Inferior parietal cortex (tissue), 1 donor: ENCODE data around the gene MN1.

Experiments
- DNase-seq: peaks from one replicate; pipeline ENCODE4 v3.0.0-alpha.2; 2016; ENCODE audit errors: extremely low spot score

Gene MN1

DNA sequence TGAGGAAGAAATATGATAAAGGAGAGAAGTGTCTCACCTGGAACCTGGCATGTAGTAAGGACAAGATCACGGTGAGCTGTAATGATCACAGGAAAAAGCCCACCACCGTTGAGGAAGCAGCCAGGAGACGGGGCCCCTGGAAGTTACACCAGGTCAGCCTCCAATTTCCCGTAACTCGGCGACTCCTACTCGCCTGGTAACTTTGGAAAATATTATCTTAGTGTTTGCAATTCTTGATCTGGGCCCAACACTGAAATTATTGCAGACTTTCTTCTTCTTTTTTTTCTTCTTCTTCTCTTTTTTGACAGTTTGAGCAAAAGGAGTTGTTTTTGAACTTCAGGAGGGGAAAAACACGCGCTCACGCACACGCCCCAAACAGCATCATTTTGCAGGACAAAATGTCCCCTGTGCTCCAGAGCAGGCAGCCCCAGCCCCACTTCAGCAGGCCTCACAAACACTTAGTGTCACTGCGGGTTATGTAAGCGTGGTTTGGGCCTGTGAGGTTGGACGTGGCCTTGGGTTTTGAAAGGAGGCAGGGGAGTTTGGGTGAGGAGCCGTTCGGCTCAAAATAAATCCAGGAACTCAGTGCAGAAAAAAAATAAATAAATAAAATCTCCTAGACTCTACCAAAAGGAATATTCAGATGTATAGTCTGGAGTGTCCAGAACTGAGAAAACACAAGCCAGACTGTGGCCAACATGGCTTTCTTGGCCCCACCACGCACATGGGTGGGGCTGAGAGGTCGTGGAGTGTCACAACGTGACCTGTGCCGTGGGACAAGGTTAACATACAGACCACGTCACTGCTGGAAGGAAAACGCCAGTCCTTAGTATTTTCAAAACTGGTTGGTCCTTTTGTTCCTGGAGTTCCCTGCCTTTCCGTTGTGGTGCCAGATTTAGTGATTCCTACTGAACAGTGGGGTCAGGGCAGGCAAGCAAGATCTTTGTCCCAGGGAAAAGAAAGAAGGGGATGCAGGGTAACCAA, 26.3 kb upstream of the MN1 start:
- no peak for DNase-seq

DNA sequence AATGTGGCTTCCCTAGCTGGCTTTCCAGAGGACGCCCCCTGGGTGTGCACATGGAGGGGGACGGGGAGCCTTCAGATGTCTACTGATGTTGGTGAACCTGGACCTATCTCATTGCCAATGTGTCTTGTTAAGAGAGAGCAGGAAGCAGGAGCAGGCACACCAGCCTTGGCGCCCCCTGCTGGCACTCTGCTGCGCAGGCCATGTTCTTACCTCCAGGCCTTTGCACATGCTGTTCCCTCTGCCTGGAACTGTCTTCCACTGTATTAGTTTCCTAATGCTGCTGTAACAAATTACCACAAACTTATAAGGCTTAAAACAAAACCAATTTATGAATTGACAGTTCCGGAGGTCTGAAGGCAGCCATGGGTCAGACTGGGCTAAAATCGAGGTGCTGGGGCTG, 23.6 kb upstream of the MN1 start:
- no peak for DNase-seq

DNA sequence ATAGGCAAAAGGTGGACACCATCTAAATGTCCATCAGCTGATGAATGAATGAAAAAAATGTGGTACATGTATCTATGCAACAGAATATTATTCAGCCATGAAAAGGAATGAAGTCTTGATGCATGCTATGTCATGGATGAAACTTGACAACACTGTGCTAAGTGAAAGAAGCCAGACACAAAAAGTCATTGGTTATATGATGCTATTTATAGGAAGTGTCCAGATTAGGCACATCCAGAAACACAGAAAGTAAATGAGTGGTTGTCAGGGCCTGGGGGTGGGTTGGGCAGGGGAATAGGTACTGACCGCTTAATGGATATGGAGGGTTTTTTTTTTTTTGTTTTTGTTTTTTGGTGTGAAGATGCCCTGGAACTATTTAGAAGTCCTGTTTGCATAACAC, 21.7 kb upstream of the MN1 start:
- no peak for DNase-seq

DNA sequence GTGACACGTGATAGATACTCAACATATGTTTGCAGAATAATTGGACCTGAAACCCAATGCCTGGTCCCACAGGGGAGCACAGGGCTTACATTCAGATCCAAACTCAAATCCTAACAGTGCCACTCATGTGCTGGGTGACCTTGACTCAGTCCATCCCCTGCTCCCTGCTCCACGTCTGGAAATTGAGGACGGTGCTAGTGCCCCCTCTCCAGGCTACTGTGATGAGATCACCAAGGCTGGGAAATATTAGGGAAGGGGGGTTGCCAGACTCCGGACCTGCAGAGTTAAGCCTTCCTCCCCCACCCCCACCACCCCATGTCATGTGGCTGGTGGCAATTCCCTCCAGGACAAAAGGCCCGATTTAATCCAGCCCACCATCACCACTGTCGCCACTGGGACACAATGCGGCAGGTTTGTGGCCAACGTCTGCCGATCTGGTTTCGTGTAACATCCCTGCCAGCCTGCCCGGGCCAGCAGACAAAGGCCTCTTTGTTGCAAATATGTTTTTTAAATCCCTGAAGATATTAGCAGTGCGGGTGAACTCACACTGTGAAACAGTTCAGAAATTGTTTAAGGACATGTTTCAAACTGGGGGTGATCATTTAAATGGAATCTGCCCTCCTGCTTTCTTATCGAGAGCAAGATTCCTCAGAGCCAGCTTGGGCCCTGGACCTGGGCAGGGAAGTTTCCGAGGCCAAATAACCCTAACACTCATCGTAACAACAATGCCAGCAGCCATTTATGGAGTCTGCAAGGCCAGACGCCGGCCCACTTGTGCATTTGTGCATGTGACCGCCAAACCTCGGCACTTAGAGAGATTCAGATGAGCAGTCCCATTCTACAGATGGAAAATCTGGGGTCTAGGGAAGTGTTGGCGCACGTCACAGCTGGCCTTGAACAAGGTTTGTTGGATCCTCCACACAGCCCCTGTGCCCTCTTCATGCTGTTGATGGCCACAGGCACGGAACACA, 19.6 kb upstream of the MN1 start:
- DNase-seq = no peak

DNA sequence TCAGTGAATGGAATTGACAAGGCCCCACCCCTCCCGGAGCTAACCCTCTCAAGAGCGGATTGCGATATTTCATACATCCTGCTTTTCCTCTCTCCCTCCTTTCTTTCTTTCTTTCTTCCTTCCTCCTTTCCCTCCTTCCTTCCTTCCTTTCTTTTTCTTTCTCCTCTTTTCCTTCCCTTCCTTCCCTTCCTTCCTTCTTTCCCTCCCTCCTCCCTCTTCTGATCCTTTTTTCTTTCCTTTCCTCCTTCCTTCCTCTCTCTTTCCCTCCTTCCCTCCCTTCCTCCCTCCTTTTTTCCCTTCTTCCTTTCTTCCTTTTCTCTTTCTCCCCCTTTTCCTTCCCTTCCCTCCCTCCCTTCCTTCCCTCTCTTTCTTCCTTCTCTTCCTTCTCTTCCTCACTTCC, 15.0 kb upstream of the MN1 start:
- no peak for DNase-seq

DNA sequence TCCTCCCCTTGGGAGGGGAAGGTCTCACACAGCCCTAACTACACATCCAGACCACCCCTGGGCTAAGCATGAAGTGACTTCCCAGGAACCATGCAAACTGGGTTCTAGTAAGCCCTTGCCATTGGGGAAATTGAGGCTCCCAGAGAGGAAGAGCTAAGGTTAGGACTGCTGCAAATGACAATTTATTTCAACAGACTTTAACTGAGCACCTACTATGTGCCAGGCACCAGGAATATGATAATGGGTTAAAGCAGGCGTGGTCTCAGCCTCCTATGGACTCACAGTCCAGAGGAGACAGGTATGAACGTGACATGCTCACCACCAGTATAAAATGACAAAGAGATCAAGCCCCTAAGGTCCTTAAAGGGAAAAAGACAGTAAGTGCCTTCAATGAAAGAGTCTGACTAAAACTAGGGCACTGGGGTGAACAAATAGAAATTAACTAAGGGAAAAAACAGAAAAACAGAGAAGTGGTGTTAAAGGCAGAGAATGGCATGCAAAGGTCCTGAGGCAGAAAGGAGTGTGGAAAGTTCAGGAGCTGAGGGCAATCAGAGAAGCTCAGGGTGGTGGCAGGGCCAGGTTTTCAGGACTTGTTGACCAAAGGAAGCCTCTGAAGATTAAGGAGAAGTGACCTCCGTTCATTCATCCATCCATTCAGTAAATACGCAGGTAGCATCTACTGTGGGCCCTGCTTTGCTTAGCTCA, 14.4 kb upstream of the MN1 start:
- no peak for DNase-seq

DNA sequence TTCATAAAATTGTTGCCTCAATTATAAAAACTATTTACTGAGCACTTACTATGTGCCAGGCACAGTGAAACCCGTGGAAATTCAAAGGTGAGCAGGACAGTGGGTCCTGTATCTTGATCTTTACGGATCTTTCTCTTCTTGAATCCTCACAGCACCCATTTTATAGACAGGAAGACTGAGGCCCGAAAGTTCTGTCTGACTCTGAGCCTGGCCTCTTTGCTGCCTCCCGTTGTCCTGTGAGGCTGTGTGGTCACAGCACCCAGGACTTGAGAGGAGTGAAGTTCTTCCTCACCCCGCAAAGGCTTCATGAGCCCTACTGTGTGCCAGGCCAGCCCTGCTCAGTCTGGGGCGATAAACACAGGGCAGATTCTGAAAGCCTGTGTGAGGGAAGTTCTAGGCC, 13.4 kb upstream of the MN1 start:
- DNase-seq = no peak

DNA sequence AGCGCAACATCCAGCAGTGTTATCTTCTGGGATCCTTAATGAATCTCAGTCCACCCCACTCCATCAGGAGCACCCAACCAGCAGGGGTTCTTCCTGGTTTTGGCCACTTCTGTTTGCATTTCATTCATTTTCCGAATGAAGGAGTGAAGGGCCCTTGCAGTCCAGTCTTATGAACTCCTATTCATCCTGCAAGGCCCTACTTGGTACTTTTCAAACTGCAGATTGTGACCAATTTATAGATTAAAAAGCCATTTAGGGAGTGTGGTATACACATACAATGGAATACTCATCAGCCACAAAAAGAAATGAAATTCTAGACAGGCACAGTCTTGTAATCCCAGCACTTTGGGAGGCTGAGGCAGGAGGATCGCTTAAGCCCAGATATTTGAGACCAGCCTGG, 10.2 kb upstream of the MN1 start:
- no peak for DNase-seq

DNA sequence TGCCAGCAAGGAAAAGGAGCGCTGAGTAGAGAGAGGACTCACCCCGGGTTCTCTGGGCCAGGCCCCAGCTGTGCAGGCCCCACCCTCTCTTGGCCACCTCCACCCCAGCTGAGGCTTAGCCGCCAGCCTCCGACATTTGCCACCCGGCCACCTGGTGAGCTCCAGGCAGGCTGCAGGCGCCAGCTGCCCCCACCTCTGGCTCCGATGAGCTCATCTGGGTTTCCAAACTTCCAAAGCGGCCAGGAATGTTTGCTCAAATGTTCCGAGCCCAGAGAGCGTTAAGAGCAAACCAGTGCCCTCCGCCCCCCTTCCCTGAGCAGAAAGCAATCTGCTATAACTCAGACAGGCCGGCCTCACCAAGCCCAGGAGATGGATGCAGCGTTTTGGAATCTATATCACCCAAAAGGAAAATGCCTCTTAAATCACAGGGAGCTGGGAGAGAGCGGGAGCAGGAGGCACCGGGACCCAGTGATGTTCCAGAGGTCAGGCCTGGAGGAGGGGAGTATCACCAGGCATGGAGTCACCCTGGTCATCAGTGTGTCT, 9.1 kb upstream of the MN1 start:
- DNase-seq = no peak

DNA sequence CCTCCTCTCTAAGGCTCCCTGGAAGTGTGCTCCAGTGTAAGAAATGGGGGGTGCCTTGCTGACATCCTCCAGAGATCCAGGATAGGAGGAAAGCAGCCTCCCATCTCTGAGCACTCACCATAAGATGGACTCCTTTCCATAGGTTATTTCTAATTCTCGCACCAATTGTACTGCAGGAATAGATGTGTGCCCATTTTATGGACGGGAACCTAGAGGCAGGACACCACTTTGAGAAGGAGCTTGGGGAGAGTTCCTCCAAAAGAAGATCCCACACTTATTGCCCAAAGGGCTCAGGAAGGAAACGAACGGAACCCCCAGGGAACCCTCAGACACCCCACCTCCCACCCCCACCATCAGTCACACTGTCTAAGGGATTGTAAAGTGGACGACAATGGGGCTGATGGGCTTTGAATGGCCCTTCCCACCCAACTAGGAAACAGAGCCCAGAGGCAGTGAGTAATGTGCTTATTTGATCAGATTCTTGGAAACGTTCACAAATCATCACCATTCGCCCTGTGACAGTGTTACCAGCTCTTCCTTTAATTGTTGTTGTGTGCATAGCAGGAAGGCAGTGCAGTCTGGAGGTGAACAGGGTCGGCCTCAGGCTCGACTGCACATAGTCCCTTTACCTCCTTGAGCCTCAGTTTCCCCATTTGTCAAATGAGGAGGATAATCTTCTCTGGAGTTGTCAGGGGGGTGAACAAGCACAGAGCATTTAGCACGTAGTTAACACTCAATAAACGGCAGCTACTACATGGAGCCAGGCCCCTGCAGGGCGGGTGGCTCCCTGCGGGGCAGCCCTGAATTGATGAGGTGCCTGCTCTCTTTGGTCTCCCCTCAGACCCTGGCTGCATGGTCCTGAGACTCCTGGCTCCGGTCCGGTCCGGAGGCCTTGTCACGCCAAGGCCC, 8.4 kb upstream of the MN1 start:
- DNase-seq = no peak

DNA sequence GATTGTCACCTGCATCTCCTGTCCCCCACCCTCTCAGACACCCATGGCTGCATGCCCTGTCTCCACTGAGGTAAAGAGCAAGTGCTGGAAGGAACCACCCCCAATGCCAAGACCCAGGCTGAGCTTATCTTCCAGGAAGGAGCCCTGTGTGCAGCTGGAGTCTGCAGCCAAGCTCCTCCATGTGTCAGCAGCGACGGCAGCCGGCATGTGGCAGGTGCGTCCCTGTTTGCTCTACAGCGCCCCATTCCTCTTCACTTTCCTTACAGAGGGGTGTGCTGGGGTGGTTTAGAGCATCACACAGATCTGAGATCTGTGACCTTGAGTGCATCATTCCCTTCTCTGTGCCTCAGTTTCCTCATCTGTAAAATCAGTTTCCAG, 7.7 kb upstream of the MN1 start:
- no peak for DNase-seq

DNA sequence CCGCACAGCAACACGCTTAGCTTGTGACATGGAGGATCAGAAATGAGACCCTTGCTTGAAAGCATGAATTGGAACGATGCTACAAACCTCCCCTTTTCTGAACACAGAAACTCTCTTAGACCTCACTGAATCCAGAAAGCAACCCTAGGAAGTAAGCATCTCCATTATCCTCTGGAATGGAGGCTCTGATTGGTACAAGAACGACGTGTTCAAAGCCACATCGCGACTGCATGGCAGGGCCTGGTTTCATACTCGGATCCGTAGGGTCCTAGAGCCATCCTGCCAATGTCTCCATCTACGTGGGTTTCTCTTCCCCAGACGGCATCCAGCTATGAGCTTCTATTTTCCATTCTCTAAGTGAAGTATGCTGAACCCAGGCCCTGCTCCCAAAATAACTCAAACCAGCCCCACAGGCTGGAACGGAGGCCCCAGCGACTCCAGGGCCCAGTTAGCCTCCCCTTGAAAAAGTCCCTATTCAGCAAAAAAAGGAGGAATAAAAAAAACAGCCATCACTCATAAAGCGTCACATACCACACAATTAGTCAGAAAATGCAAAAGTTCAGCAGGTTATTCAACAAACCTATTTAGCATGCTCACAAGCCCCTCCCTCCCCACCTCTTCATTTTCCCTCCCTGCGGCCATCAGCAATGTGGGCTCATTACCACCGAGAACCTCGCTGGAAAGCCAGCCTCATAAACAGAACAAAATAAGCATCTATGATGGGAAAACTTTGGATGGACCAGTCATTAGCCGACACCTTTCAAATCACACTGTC, 7.1 kb upstream of the MN1 start:
- no peak for DNase-seq

DNA sequence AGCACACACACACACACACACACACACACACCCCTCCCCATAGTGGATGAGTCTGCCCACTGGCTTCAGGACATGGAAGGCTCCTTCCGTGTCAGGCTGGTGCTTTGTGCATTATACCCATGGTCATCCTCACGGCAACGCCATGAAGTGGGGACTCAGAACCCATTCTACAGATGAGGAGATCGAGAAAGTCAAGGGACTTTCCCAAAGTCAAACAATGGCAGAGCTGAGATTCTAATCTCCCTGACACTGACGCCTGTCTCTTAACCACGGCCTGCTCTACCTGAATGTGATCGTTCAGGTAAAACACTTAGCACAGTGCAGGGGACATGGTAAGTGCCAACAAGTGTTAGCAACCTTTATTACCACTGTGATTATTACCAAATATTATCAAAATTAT, 4.3 kb upstream of the MN1 start:
- no peak for DNase-seq

DNA sequence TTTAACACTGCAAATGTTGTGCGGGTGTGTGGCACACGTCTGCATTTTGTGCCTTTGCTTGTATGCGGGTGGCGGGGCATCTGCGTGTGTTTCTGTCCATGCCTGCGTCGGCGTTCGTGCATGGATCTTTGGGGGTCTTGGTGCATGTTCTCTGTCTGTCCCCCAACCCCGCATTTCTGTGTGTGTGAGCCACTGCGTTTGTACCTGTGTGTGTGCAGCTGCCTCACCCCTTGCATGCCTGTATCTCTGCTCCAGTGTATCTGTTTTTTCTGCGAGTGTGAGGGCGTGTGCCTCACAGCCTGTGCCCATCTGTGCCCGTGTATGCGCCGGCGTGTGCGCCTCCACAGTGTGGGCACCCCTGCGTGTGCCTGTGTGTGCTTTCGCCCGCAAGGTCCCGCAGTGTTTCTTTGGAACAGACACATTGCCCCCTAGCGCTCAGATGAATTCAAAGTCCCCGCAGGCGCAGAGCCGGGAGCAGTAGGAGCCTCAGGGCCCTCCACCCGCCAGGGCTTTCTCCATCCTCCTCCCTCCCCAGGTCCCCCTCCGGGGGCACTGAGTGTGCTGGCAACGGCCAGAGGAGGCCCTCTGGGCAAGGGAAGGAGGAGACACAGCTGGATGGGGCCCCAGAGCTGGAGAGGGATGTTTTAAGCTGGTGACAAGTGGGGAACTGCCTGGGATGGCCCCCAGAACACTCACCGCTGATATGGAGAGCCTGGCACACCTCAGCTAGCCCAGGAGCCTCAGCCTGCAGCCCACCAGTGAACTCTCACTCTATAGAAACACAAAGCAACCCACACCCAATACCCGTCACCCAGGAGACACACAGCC, 3.1 kb upstream of the MN1 start:
- DNase-seq = peak; percentile 87

DNA sequence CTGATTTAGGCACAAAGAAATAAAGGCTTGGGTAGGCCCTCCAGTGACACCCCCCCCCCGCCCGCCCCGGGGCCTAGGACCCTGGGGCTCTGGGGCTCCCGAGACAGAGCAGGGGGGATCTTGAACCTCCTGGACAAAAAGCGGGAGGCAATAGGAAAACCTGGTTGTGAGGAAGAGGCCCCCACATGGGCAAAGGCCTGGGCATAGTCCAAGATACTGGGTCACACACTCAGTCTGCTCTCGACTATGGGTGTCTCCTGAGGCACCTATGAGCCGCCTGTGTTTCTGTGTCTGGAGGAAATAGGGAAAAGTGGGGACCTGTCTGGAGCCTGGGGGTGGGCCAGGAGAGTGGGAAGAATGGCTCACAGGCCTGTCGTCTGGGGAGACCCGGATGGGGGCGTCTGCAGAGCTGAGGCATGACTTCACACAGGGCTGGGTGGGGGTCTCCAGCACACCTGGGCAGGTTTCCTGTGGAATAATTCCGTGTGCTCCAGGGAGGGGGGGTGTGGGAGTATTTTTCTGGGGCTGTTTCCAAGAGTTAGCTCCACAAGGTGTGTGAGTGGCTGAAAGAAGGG, 2.4 kb upstream of the MN1 start:
- DNase-seq = no peak

DNA sequence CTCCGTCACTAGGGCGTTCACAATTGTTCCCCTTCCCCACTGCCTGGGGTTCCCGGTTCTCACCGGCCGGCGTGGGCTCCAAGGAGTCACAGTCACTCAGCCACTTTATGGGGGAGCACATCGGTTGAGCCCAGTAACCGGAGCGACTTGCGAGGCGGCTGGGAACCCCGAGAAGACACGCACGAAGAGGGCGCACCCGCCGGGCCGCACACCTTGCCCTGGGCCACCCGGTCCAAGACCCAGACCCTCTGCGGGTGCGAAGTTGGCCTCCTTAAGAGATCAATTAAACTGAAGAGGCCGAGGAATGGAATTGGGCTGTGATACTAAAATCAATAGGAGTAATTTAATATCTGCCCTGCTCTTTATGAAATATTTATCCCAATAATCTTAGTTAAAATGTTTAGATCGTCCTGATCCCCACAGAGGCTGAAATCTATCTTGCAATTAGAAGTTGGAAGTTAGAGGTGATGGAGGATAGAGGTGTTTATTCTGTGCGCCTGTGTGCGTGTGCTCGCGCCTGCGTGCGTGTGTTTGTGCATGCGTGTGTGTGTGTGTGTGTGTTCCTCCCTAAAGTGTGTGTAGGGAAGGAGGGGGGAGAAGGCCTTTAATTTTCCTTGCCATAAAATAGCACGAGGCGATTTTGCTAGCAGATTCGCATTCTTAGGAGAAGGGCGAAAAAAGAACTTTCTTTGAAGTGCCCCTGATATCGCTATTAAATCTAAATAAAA, 954 bp upstream of the MN1 start:
- no peak for DNase-seq

DNA sequence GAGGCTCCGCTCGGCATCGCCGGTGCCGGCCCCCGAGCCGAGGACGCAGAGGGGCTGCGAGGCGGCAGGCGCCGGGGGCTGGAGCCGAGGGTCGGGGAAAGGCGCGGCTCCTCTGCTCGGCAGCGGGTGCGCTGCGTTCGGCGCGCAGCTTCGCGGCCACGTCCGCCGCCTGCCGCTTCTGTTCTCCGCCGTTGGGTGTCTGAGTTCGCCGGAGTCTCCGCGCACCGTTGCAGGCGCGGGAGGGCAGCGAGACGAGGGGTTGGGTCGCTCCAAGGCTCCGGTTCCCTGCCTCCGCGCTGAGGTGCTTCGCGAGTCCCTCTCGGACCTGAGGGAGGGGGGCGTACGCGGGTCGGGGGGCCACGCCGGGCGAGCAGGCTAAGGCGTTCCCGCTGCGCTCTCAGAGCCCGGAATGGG, 347 bp downstream of the MN1 start:
- DNase-seq = no peak
